Upper lobe of left lung (tissue), 6 donors: ENCODE measurements around the gene PLSCR2. TPM values are rescaled to one million over a fixed set of nuclear protein-coding genes. Genes with fewer than 3 reads are reported as not detected.
A peak's percentile ranks its signal among the peaks of the same experiment; 100 is the strongest.

Experiments used
- ATAC-seq, 2 donors: fragments of 200-7000 bp; cut with Tn5 transposase; one replicate each; pipeline ENCODE4 v1.9.1; 2022; ENCODE audit warnings: mild to moderate bottlenecking in 2 of 2, moderate library complexity in 2 of 2; ENCODE audit not compliant: low FRiP score in 2 of 2
- DNase-seq, 2 donors: peaks; one replicate each; pipeline ENCODE4 v3.0.0-alpha.2; 2019 to 2020
- H3K27ac ChIP-seq, 4 donors: fragments of 200-600 bp; sonication (generic); one replicate each; pipeline ENCODE4 v1.5.1; 2016 to 2019
- H3K27me3 ChIP-seq, 4 donors: fragments of 200-600 bp; sonication (generic); one replicate each; pipeline ENCODE4 v1.5.1; 2017 to 2019
- H3K36me3 ChIP-seq, 4 donors: fragments of 200-600 bp; sonication (generic); one replicate each; pipeline ENCODE4 v1.5.1; 2016 to 2019
- H3K4me1 ChIP-seq, 4 donors: fragments of 200-600 bp; sonication (generic); one replicate each; pipeline ENCODE4 v1.5.1; 2018 to 2019
- H3K4me3 ChIP-seq, 4 donors: fragments of 200-600 bp; sonication (generic); one replicate each; pipeline ENCODE4 v1.5.1; 2017 to 2019; ENCODE audit warnings: mild to moderate bottlenecking in 2 of 4, moderate library complexity in 1 of 4
- H3K9me3 ChIP-seq, 4 donors: fragments of 200-600 bp; sonication (generic); one replicate each; pipeline ENCODE4 v1.5.1; 2018 to 2019
- EP300 ChIP-seq, 4 donors: sonication (generic); formaldehyde crosslinking; IDR thresholded peaks; one replicate each; pipeline ENCODE4 v1.5.1; 2017; ENCODE audit warnings: antibody characterized with exemption in 4 of 4, control low read depth in 2 of 4
- POLR2A ChIP-seq, 4 donors: fragments of 450-650 bp; IDR thresholded peaks; one replicate each; pipeline ENCODE4 v1.5.1; 2016 to 2017; ENCODE audit warnings: antibody characterized with exemption in 4 of 4, mild to moderate bottlenecking in 2 of 4
- POLR2AphosphoS5 ChIP-seq, 2 donors: sonication (generic); formaldehyde crosslinking; IDR thresholded peaks; one replicate each; pipeline ENCODE4 v1.5.1; 2017; ENCODE audit warnings: antibody characterized with exemption in 2 of 2
- WGBS, 2 donors: methylation state at CpG; one replicate each; pipeline ENCODE4 v1.1.5; 2017 to 2018; 5-methylcytosine and 5-hydroxymethylcytosine counted together
- total RNA-seq, 6 donors: library from RNA; depleted of rRNA in 4 of 6; stranded (reverse); fragments of >200 nt in 4 of 6; gene quantifications; one replicate each; pipeline versions ENCODE4 v1.1.0 to v1.2.1, GENCODE V29; 2016 to 2021
- TF ChIP-seq, protein P1 (sequence below), 6 experiments: fragments of 450-650 bp in 4 of 6; fragments of 200-600 bp in 2 of 6; sonication (generic) in 2 of 6; IDR thresholded peaks; one replicate each; pipeline ENCODE4 v1.5.1; 2016 to 2019; ENCODE audit warnings: antibody characterized with exemption in 6 of 6
- donor health status: DM: no; HTN: no; CAD: no; lungs with moderate emphysema.
- donor health status: DM: no; HTN: yes; CAD: no; lungs with severe emphysema.

Gene PLSCR2
- total RNA-seq, 6 donors from 2014 or later = 0.31 TPM; not detected in 5

GRCh38 chr3:146473726-146474125, 4.4 kb upstream of the PLSCR2 start:
- no peaks in the 10 kb centered on the region for H3K36me3 ChIP-seq
- no peak for DNase-seq
- H3K9me3 ChIP-seq = no peaks in the 10 kb centered on the region
- WGBS, 2 donors = 77 to 88% methylated on average over 2 of the region's 2 CpGs
- no peak for TF ChIP-seq EP300 (IDR thresholded peaks at IDR 0.05)
- TF ChIP-seq POLR2AphosphoS5 (IDR thresholded peaks at IDR 0.05) = no peak
- no peak for TF ChIP-seq POLR2A (IDR thresholded peaks at IDR 0.05)
- TF ChIP-seq, protein P1, sequence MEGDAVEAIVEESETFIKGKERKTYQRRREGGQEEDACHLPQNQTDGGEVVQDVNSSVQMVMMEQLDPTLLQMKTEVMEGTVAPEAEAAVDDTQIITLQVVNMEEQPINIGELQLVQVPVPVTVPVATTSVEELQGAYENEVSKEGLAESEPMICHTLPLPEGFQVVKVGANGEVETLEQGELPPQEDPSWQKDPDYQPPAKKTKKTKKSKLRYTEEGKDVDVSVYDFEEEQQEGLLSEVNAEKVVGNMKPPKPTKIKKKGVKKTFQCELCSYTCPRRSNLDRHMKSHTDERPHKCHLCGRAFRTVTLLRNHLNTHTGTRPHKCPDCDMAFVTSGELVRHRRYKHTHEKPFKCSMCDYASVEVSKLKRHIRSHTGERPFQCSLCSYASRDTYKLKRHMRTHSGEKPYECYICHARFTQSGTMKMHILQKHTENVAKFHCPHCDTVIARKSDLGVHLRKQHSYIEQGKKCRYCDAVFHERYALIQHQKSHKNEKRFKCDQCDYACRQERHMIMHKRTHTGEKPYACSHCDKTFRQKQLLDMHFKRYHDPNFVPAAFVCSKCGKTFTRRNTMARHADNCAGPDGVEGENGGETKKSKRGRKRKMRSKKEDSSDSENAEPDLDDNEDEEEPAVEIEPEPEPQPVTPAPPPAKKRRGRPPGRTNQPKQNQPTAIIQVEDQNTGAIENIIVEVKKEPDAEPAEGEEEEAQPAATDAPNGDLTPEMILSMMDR (IDR thresholded peaks at IDR 0.05) = no peak
- H3K4me3 ChIP-seq = no peak overlapping the region
- no peak overlapping the region for H3K27ac ChIP-seq
- ATAC-seq = no peak
- H3K4me1 ChIP-seq = peaks cover 0 to 15% (median 2%) of the 10 kb centered on the region in 4 donors
- no peaks in the 10 kb centered on the region for H3K27me3 ChIP-seq

DNA sequence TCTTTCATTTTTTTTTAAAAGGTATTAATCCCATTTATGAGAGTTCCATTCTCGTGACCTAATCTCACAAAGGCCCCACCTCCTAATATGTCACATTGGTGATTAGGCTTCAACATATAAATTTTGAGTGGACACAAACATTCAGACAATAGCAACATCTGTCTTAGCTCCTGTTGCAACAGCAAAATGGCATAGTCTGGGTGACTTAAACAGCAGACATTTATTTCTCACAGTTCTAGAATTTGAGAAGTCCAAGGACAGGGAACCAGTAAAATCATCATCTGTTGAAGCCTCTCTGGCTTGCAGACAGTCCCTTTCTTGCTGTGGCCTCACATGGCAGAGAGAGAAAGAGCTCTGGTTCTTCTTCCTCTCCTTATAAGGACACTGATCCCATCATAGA, 3.2 kb upstream of the PLSCR2 start:
- ATAC-seq = no peak

DNA sequence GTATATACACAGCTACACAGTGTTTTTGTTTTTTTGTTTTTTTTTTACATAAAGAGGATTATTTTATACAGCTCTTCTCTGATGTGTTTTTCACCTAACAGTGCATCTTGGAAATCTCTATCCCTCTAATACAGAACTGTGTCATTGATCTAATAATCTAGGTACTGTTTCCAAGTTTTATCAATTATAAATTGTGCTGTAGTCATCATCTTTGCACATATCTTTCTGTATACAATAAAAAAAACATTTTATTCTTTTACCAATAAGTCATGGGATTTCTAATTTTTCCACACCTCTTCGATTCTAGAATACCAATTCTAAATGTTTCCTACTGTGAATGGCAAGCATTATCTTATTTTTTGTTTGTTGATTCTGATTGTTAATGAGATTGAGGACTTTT, 1.7 kb upstream of the PLSCR2 start:
- TF ChIP-seq POLR2AphosphoS5 (IDR thresholded peaks at IDR 0.05) = no peak
- Histone ChIP-seq H3K27ac (no peak overlapping the region), H3K36me3 (no peaks in the 10 kb centered on the region), H3K9me3 (no peaks in the 10 kb centered on the region), H3K4me3 (no peak overlapping the region), H3K4me1 (peaks cover 0 to 15% (median 2%) of the 10 kb centered on the region in 4 donors), H3K27me3 (no peaks in the 10 kb centered on the region)
- ATAC-seq = no peak
- 93% methylated on average over 1 of the region's 1 CpG for WGBS, 2 donors
- DNase-seq = no peak

More for the DNA sequence above, 3.2 kb upstream of the PLSCR2 start:
- Histone ChIP-seq H3K4me3 (no peak overlapping the region), H3K27ac (no peak overlapping the region), H3K36me3 (no peaks in the 10 kb centered on the region), H3K4me1 (peaks cover 0 to 15% (median 2%) of the 10 kb centered on the region in 4 donors), H3K27me3 (no peaks in the 10 kb centered on the region), H3K9me3 (no peaks in the 10 kb centered on the region)
- 81 to 82% methylated on average over 1 of the region's 1 CpG for WGBS, 2 donors
- DNase-seq = no peak
- TF ChIP-seq POLR2A (IDR thresholded peaks at IDR 0.05) (no peak), EP300 (IDR thresholded peaks at IDR 0.05) (no peak), POLR2AphosphoS5 (IDR thresholded peaks at IDR 0.05) (no peak)
- TF ChIP-seq, protein P1 (IDR thresholded peaks at IDR 0.05) = no peak

GRCh38 chr3:146470425-146470990, 1.1 kb upstream of the PLSCR2 start:
- Histone ChIP-seq H3K36me3 (no peaks in the 10 kb centered on the region), H3K4me1 (peaks cover 0 to 15% (median 2%) of the 10 kb centered on the region in 4 donors), H3K4me3 (no peak overlapping the region), H3K27ac (no peak overlapping the region), H3K9me3 (no peaks in the 10 kb centered on the region), H3K27me3 (no peaks in the 10 kb centered on the region)
- no peak for TF ChIP-seq POLR2AphosphoS5 (IDR thresholded peaks at IDR 0.05)
- no peak for TF ChIP-seq POLR2A (IDR thresholded peaks at IDR 0.05)
- TF ChIP-seq, protein P1 (IDR thresholded peaks at IDR 0.05) = no peak
- TF ChIP-seq EP300 (IDR thresholded peaks at IDR 0.05) = no peak
- no peak for ATAC-seq
- no peak for DNase-seq
- 84 to 92% methylated on average over 9 of the region's 9 CpGs for WGBS, 2 donors

- no peaks in the 10 kb centered on the region for H3K9me3 ChIP-seq
- no peak for DNase-seq
- peak overlapping the region in 3 of 4 donors; percentile 50 to 87 (median 85) for H3K27ac ChIP-seq
- ATAC-seq = peak in 1 of 2 donors; percentile 45
- H3K4me1 ChIP-seq = peaks cover 0 to 15% (median 2%) of the 10 kb centered on the region in 4 donors
- WGBS, 2 donors = 84 to 89% methylated on average over 8 to 10 of the region's 10 CpGs
- H3K27me3 ChIP-seq = no peaks in the 10 kb centered on the region
- TF ChIP-seq, protein P1 (IDR thresholded peaks at IDR 0.05) = no peak
- TF ChIP-seq POLR2AphosphoS5 (IDR thresholded peaks at IDR 0.05) = no peak
- TF ChIP-seq EP300 (IDR thresholded peaks at IDR 0.05) = no peak
- no peak for TF ChIP-seq POLR2A (IDR thresholded peaks at IDR 0.05)
- no peaks in the 10 kb centered on the region for H3K36me3 ChIP-seq
- H3K4me3 ChIP-seq = peak overlapping the region in 3 of 4 donors; percentile 48 to 70 (median 60)
These were observed 651 bp downstream of the PLSCR2 start for GRCh38 chr3:146468671-146469149.
